GM13977 (cell line): Measurements from ENCODE around the gene C1RL.

Experiments used
- DNase-seq: peaks from one replicate; pipeline ENCODE4 v3.0.0; 2012; ENCODE audit warnings: low spot score
- CTCF ChIP-seq: IDR thresholded peaks from 2 replicates; pipeline ENCODE4 v1.5.1; 2012; ENCODE audit warnings: mild to moderate bottlenecking, control low read depth; ENCODE audit not compliant: insufficient read depth; ENCODE audit errors: extremely low read depth, missing control alignments
- in situ Hi-C: fragments of 300-500 bp; cut with MboI; formaldehyde crosslinking; loops from one replicate; pipeline ENCODE4 v1.12.0; 2022; ENCODE audit warnings: low sequenced_read_pairs, low pct_unique_long_range_greater_than_20kb, mixed read lengths, inconsistent platforms; ENCODE audit not compliant: unreplicated experiment

Gene C1RL

GRCh38 chr12:7123806-7124522 lies 14.9 kb upstream of the C1RL start:
- in situ Hi-C loops, result loop anchor here (25.0 kb wide), 1 partner anchor 187 kb away; the partner anchor contains the start of genes ATN1, C12orf57 and RNU7-1
- TF ChIP-seq CTCF, result no peak
- DNase-seq, result no peak

GRCh38 chr12:7122811-7123769 lies 14.1 kb upstream of the C1RL start:
- TF ChIP-seq CTCF, result no peak
- no peak for DNase-seq
- in situ Hi-C loops, result loop anchor here (25.0 kb wide), 1 partner anchor 186 kb away; the partner anchor contains the start of genes ATN1, C12orf57 and RNU7-1

- in situ Hi-C loops, result loop anchor here (25.0 kb wide), 1 partner anchor 184 kb away; the partner anchor contains the start of genes ATN1, C12orf57 and RNU7-1
- DNase-seq, result no peak
- TF ChIP-seq CTCF, result no peak
Measured at GRCh38 chr12:7121324-7121723, 12.3 kb upstream of the C1RL start.

- TF ChIP-seq CTCF, result no peak
- in situ Hi-C loops, result loop anchor here (25.0 kb wide), 1 partner anchor 183 kb away; the partner anchor contains the start of genes ATN1, C12orf57 and RNU7-1
- no peak for DNase-seq
Measured at GRCh38 chr12:7120166-7120565, 11.2 kb upstream of the C1RL start.

GRCh38 chr12:7118881-7119280 lies 9.9 kb upstream of the C1RL start:
- DNase-seq, result no peak
- in situ Hi-C loops, result loop anchor here (25.0 kb wide), 1 partner anchor 182 kb away; the partner anchor contains the start of genes ATN1, C12orf57 and RNU7-1
- no peak for TF ChIP-seq CTCF

GRCh38 chr12:7117670-7118069 lies 8.7 kb upstream of the C1RL start:
- TF ChIP-seq CTCF, result no peak
- in situ Hi-C loops, result loop anchor here (25.0 kb wide), 1 partner anchor 180 kb away; the partner anchor contains the start of genes ATN1, C12orf57 and RNU7-1
- no peak for DNase-seq
